Measurements from ENCODE around the gene SMIM41. TPM values are rescaled to one million over a fixed set of nuclear protein-coding genes. Genes with fewer than 3 reads are reported as not detected.

The SMIM41 gene
- polyA plus RNA-seq (2012; ENCODE audit: insufficient read depth, insufficient read length, low read depth) = not detected

GRCh38 chr12:52079576-52080402, at the start of gene SMIM41:
Gene SMIM41, plus strand, starts transcription at chr12:52079704. Its CDS starts 76 bp downstream, at chr12:52079780.
- DNase-seq = no peak
- TF ChIP-seq, protein P1, sequence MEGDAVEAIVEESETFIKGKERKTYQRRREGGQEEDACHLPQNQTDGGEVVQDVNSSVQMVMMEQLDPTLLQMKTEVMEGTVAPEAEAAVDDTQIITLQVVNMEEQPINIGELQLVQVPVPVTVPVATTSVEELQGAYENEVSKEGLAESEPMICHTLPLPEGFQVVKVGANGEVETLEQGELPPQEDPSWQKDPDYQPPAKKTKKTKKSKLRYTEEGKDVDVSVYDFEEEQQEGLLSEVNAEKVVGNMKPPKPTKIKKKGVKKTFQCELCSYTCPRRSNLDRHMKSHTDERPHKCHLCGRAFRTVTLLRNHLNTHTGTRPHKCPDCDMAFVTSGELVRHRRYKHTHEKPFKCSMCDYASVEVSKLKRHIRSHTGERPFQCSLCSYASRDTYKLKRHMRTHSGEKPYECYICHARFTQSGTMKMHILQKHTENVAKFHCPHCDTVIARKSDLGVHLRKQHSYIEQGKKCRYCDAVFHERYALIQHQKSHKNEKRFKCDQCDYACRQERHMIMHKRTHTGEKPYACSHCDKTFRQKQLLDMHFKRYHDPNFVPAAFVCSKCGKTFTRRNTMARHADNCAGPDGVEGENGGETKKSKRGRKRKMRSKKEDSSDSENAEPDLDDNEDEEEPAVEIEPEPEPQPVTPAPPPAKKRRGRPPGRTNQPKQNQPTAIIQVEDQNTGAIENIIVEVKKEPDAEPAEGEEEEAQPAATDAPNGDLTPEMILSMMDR (IDR thresholded peaks at IDR 0.05; ENCODE audit: low read depth, low read length) = no peak
- Histone ChIP-seq H3K4me1 (peaks cover 32% of the 10 kb centered on the region), H3K9me3 (no peaks in the 10 kb centered on the region), H3K4me3 (ENCODE audit: low read depth, low read length) (no peak within 1 kb of the TSS), H3K27me3 (no peaks in the 10 kb centered on the region), H3K36me3 (peaks cover 41% of the 10 kb centered on the region)

DNA sequence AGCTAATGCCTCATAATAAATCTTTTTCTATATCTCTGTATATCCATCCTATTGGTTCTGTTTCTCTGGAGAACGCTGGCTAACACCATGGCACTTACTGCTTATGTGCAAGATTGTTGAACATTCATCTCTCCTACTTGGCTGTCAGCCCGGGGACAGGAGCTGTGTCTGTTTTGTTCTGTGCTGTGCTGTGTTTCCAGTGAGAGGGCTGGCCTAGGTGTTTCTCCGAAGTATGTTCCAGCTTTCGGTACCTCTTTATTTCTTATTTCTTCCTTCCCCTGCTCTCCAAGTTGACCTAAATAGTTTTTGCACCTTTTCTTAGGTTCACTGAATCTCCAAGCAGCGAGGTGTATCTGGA, 47.1 kb upstream of the SMIM41 start:
- H3K36me3 ChIP-seq = no peaks in the 10 kb centered on the region
- TF ChIP-seq, protein P1 (IDR thresholded peaks at IDR 0.05; ENCODE audit: low read depth, low read length) = no peak
- no peaks in the 10 kb centered on the region for H3K9me3 ChIP-seq
- peaks cover 18% of the 10 kb centered on the region for H3K4me1 ChIP-seq
- H3K4me3 ChIP-seq (ENCODE audit: low read depth, low read length) = peak overlapping the region; percentile 63
- peak; percentile 75 for DNase-seq
- no peaks in the 10 kb centered on the region for H3K27me3 ChIP-seq

- TF ChIP-seq, protein P1 (IDR thresholded peaks at IDR 0.05; ENCODE audit: low read depth, low read length) = no peak
- Histone ChIP-seq H3K4me3 (ENCODE audit: low read depth, low read length) (peak overlapping the region; percentile 63), H3K9me3 (no peaks in the 10 kb centered on the region), H3K27me3 (no peaks in the 10 kb centered on the region), H3K36me3 (no peaks in the 10 kb centered on the region), H3K4me1 (peaks cover 18% of the 10 kb centered on the region)
- peak; percentile 99 for DNase-seq
Measured at GRCh38 chr12:52032804-52033445, 46.6 kb upstream of the SMIM41 start.

DNA sequence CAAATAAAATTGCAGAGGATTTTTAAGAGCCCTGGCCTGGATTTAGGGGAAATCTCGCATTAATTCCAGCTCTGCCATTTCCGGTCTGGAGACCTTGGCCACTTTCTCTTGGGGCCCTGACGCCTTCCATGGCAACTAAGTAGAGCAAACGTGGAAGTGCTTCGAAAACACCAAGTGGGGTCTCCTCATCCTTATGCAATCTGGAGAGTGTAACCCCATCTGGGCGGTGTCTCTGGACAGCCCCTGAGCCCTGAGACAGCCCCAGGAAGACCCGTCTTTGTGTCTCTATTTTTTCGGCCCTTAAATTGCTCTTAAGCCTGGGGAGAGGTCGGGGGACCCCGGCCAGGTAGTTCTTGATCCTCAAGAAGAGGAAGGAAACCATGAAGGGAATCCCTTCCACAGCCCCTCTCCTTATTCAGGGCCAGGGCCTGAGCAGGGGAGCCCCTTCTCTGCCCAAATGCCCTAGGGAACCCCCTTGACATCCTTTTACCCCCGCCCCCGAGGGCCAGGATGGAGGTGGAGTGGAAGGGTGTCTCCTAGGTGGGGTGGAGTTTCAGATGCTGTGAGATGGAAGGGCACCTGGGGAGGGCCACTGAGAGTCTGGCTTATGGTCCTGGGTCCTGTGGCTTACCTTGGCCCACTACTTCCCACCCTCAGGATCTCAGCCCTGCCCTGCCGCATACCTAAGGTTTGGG, 45.9 kb upstream of the SMIM41 start:
- H3K36me3 ChIP-seq = no peaks in the 10 kb centered on the region
- peak overlapping the region; percentile 30 for H3K4me3 ChIP-seq (ENCODE audit: low read depth, low read length)
- DNase-seq = no peak
- H3K4me1 ChIP-seq = peaks cover 18% of the 10 kb centered on the region
- TF ChIP-seq, protein P1 (IDR thresholded peaks at IDR 0.05; ENCODE audit: low read depth, low read length) = no peak
- H3K27me3 ChIP-seq = no peaks in the 10 kb centered on the region
- H3K9me3 ChIP-seq = no peaks in the 10 kb centered on the region

GRCh38 chr12:52035190-52035589, 44.3 kb upstream of the SMIM41 start:
- Histone ChIP-seq H3K9me3 (no peaks in the 10 kb centered on the region), H3K4me3 (ENCODE audit: low read depth, low read length) (no peak overlapping the region), H3K4me1 (peaks cover 10% of the 10 kb centered on the region), H3K36me3 (no peaks in the 10 kb centered on the region), H3K27me3 (no peaks in the 10 kb centered on the region)
- TF ChIP-seq, protein P1 (IDR thresholded peaks at IDR 0.05; ENCODE audit: low read depth, low read length) = no peak
- DNase-seq = no peak
